OCI-LY3 (cell line): ENCODE measurements around the gene KLK14.

Source experiments
- CTCF ChIP-seq: fragments of 200-600, 300-600 bp; sonication (generic); IDR thresholded peaks from 2 replicates; pipeline ENCODE4 v1.5.1; 2014; ENCODE audit warnings: antibody characterized with exemption, low read length, low read depth
- EZH2phosphoT487 ChIP-seq: fragments of 200-600 bp; shearing (Covaris generic); IDR thresholded peaks from 2 replicates; pipeline ENCODE4 v1.6.1; 2018; ENCODE audit warnings: antibody characterized with exemption, mixed run types, low read depth

GRCh38 chr19:51094696-51095279 lies 12.1 kb upstream of the KLK14 start:
- peak; percentile 72 for TF ChIP-seq CTCF
- no peak for TF ChIP-seq EZH2phosphoT487
